Uterus (tissue), 4 donors: Measurements from ENCODE around the gene SHC4. TPM values are rescaled to one million over a fixed set of nuclear protein-coding genes. Genes with fewer than 3 reads are reported as not detected.
A peak's percentile ranks its signal among the peaks of the same experiment; 100 is the strongest.
"Not testable (repeated sequence)": the region's sequence is repeated elsewhere in the genome, so short reads cannot be mapped to it uniquely, and the experiment has no call there.

Experiments used
- DNase-seq, 2 donors: peaks; one replicate each; pipeline ENCODE4 v3.0.0-alpha.2; 2019 to 2020
- H3K27ac ChIP-seq, 2 donors: fragments of 200-600 bp; sonication (generic); 1 replicate in 1 of 2; 2 replicates in 1 of 2; pipeline ENCODE4 v1.5.1; 2016 to 2018
- H3K27me3 ChIP-seq, 2 donors: fragments of 200-600 bp; sonication (generic); one replicate each; pipeline ENCODE4 v1.5.1; 2018 to 2019; ENCODE audit warnings: control low read depth in 1 of 2
- H3K36me3 ChIP-seq, 2 donors: fragments of 200-600 bp; sonication (generic); one replicate each; pipeline ENCODE4 v1.5.1; 2019; ENCODE audit warnings: control low read depth in 1 of 2
- H3K4me1 ChIP-seq, 2 donors: fragments of 200-600 bp; sonication (generic); one replicate each; pipeline ENCODE4 v1.5.1; 2018 to 2019; ENCODE audit warnings: control low read depth in 1 of 2
- H3K4me3 ChIP-seq, 2 donors: fragments of 200-600 bp; sonication (generic); 1 replicate in 1 of 2; 2 replicates in 1 of 2; pipeline ENCODE4 v1.5.1; 2018 to 2019; ENCODE audit warnings: mild to moderate bottlenecking in 1 of 2
- H3K9me3 ChIP-seq, 2 donors: fragments of 200-600 bp; sonication (generic); one replicate each; pipeline ENCODE4 v1.5.1; 2019; ENCODE audit warnings: control low read depth in 1 of 2
- POLR2A ChIP-seq, 2 donors: fragments of 450-650 bp; IDR thresholded peaks; one replicate each; pipeline ENCODE4 v1.6.1; 2016; ENCODE audit warnings: antibody characterized with exemption in 2 of 2, mild to moderate bottlenecking in 1 of 2, moderate library complexity in 1 of 2
- intact Hi-C: fragments of 100-400 bp; cut with DNase I; formaldehyde crosslinking; loops from one replicate; pipeline ENCODE4 v1.15.1; 2023; ENCODE audit warnings: low total_unique reads
- total RNA-seq, 4 donors: library from RNA; depleted of rRNA in 3 of 4; stranded (reverse); fragments of >200 nt in 3 of 4; gene quantifications; one replicate each; pipeline versions ENCODE4 v1.1.0 to v1.2.4, GENCODE V29; 2014 to 2023
- TF ChIP-seq, protein P1 (sequence below), 4 experiments: fragments of 200-600 bp in 2 of 4; fragments of 450-650 bp in 2 of 4; sonication (generic) in 2 of 4; IDR thresholded peaks; one replicate each; pipeline ENCODE4 v1.5.1; 2016 to 2019; ENCODE audit warnings: antibody characterized with exemption in 4 of 4, mild to moderate bottlenecking in 2 of 4, moderate library complexity in 1 of 4
- donor health status: DM: yes; HTN: yes; CAD: no.

SHC4 gene
- total RNA-seq, 4 donors from 2014 or later = 0.88 to 6.8 (median 5.0) TPM; not detected in 1

DNA sequence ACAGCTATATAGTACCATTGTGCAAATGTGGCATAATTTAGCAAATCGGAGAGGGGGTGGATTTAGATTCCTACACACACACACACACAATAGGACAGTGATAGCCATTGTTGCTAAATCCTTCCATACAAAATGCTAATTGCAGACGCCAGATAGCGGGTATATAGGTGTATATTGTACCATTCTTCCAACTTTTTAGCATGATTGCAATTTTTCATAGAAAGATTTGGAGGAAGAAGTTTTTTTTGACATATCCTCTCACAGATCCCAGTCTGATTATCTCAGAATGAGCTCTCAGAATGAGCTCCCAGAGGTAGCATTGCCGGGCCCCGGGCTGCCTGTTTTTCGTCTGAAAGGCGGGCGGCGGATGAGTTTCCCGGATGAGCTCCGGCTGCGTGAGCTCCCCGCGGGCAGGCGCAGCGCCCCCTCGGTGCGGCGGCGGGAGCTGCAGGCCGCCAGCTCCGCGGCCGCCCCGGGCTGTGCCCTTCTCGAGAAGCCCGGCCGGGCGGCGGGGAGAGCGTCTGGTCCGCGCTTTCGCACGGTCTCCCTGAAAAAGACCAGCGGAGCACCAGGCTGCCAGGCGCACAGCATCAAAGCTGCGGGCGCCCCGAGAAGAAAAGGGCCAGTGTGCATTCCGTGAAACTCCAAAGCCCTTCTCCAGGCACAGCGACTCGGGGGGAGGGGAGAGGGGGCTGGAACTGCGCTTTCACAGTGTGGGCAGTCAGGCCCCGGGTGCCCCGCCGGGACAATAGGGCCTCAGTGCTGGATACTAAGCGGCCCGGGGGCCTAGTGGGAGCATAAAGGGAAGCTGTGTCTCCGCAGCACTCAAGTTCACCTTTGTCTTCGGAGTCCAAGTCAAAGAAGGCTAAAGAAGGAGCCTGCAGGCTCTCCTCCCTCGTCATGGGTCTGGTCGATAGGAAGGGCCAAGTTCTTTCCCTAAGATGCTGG is 12.0 kb upstream of the SHC4 start:
- Histone ChIP-seq H3K36me3 (no peaks in the 10 kb centered on the region), H3K9me3 (no peaks in the 10 kb centered on the region), H3K4me1 (no peaks in the 10 kb centered on the region), H3K27me3 (no peaks in the 10 kb centered on the region), H3K27ac (peak overlapping the region; percentile 55 to 65), H3K4me3 (peak overlapping the region; percentile 5 to 41)
- TF ChIP-seq, protein P1, sequence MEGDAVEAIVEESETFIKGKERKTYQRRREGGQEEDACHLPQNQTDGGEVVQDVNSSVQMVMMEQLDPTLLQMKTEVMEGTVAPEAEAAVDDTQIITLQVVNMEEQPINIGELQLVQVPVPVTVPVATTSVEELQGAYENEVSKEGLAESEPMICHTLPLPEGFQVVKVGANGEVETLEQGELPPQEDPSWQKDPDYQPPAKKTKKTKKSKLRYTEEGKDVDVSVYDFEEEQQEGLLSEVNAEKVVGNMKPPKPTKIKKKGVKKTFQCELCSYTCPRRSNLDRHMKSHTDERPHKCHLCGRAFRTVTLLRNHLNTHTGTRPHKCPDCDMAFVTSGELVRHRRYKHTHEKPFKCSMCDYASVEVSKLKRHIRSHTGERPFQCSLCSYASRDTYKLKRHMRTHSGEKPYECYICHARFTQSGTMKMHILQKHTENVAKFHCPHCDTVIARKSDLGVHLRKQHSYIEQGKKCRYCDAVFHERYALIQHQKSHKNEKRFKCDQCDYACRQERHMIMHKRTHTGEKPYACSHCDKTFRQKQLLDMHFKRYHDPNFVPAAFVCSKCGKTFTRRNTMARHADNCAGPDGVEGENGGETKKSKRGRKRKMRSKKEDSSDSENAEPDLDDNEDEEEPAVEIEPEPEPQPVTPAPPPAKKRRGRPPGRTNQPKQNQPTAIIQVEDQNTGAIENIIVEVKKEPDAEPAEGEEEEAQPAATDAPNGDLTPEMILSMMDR (IDR thresholded peaks at IDR 0.05) = peak; percentile 68 to 98 (median 91)
- TF ChIP-seq POLR2A (IDR thresholded peaks at IDR 0.05) = no peak
- intact Hi-C loops = no loop called here
- DNase-seq = peak; percentile 71 to 79

DNA sequence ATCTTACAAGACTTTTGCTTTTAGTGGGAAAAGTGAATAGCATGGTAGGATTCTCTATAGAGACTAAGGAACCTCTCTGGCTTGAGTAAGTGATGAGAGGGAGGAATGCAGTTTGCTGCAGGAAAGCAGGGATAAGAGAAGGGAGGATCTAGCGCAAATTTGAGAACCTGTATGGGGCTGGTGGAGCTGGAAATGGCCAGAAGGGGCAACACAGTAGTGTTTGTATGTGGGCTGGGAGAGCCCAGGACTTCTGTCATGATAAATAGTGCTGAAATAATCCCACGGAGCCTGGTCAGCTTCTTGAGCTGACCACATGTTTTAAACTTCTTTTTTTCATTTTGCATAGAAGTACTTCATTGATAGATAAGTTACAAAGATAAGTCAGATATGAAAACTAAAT is 11.2 kb upstream of the SHC4 start:
- intact Hi-C loops = no loop called here
- Histone ChIP-seq H3K27me3 (no peaks in the 10 kb centered on the region), H3K9me3 (no peaks in the 10 kb centered on the region), H3K4me3 (no peak overlapping the region), H3K36me3 (no peaks in the 10 kb centered on the region), H3K27ac (peak overlapping the region in 1 of 2 donors; percentile 55), H3K4me1 (no peaks in the 10 kb centered on the region)
- TF ChIP-seq POLR2A (IDR thresholded peaks at IDR 0.05) = no peak
- TF ChIP-seq, protein P1 (IDR thresholded peaks at IDR 0.05) = no peak
- no peak for DNase-seq

DNA sequence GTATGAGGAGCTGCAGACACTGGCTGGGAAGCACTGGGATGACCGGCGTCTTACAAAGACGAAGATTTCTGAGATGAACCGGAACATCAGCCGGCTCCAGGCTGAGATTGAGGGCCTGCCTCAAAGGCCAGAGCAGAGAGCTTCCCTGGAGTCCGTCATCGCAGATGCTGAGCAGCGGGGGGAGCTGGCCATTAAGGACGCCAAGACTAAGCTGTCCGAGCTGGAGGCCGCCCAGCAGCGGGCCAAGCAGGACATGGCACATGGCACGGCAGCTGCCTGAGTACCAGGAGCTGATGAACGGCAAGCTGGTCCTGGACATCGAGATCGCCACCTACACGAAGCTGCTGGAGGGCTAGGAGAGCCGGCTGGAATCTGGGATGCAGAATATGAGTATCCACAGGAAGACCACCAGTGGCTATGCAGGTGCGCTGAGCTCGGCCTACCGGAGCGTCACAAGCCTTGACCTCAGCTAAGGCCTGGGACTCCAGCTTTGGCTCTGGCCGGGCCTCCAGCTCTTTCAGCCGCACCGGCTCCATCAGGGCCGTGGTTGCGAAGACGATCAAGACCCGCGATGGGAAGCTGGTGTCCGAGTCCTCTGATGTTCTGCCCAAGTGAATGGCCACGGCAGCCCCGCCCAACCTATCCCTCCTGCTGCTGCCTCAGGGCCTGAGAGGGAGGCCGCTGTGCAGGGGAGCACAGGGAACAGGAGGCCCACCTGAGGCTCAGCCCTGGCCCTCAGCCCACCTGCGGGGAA is 9.2 kb upstream of the SHC4 start:
- Histone ChIP-seq H3K9me3 (no peaks in the 10 kb centered on the region), H3K4me1 (no peaks in the 10 kb centered on the region), H3K36me3 (no peaks in the 10 kb centered on the region), H3K4me3 (no peak overlapping the region), H3K27me3 (no peaks in the 10 kb centered on the region), H3K27ac (no peak overlapping the region)
- DNase-seq = no peak
- TF ChIP-seq, protein P1 (IDR thresholded peaks at IDR 0.05) = no peak
- TF ChIP-seq POLR2A (IDR thresholded peaks at IDR 0.05) = no peak
- intact Hi-C loops = no loop called here

DNA sequence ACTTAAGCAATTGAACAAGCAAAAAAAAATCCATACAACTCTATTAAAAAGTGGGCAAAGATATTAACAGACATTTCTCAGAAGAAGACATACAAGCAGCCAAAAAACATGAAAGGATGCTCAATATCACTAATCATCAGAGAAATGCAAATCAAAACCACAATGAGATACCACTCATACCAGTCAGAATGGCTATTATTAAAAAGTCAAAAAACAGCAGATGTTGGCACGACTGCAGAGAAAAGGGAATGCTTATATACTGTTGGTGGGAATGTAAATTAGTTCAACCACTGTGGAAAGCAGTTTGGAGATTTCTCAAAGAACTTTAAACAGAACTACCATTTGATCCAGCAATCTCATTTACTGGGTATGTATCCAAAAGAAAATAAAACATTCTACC is 7.2 kb upstream of the SHC4 start:
- intact Hi-C loops = not testable (repeated sequence)

DNA sequence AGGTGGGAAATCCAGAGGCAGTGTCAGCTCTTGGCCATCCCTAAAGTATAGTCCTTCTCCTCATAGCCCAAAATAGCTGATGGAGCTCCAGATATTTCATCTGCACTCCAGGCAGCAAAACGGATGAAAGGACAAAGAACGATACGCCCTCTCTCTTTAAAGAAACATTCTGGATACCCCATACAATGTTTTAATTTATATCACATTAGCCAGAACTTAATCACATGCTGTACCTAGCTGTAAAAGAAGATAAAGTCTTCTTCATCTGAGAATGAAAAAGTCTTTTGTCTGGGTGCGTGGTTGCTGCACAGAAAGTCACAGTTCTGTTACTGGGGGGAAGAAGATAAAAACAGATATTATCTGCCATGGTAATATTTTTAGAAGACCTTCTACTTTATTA is 4.3 kb upstream of the SHC4 start:
- intact Hi-C loops = no loop called here
- DNase-seq = no peak
- no peak overlapping the region for H3K4me3 ChIP-seq

More for the DNA sequence above, 7.2 kb upstream of the SHC4 start:
- not testable (repeated sequence) for H3K9me3 ChIP-seq, H3K4me3 ChIP-seq, H3K36me3 ChIP-seq, H3K27ac ChIP-seq, H3K27me3 ChIP-seq, H3K4me1 ChIP-seq, DNase-seq

More for the DNA sequence above, 4.3 kb upstream of the SHC4 start:
- TF ChIP-seq, protein P1 (IDR thresholded peaks at IDR 0.05) = no peak
- TF ChIP-seq POLR2A (IDR thresholded peaks at IDR 0.05) = no peak
- H3K27ac ChIP-seq = no peak overlapping the region
- no peaks in the 10 kb centered on the region for H3K27me3 ChIP-seq
- H3K9me3 ChIP-seq = no peaks in the 10 kb centered on the region
- H3K4me1 ChIP-seq = no peaks in the 10 kb centered on the region
- no peaks in the 10 kb centered on the region for H3K36me3 ChIP-seq
